A549 (cell line): ENCODE measurements around the gene CARS1. TPM values are rescaled to one million over a fixed set of nuclear protein-coding genes. Genes with fewer than 3 reads are reported as not detected.

Experiments
- ATAC-seq, 2 experiments: fragments of 200-7000 bp in 1 of 2; fragments of >200 bp in 1 of 2; cut with Nextera tagmentation in 1 of 2; cut with Tn5 transposase in 1 of 2; 3 replicates each; pipeline versions ENCODE4 v1.8.0 to v1.9.1; 2018 to 2020; ENCODE audit warnings: mild to moderate bottlenecking in 1 of 2, moderate library complexity in 1 of 2
- CTCF ChIA-PET: fragments of 300-600 bp; sonication (Branson Sonifier 250); formaldehyde crosslinking; extraction: SDS; loops from one replicate; lab custom pipeline; 2021; ENCODE audit warnings: antibody characterized with exemption, inconsistent platforms; lab: Yijun Ruan, JAX
- POLR2A ChIA-PET: fragments of 350-600 bp; formaldehyde crosslinking; extraction: SDS; loops from one replicate; lab custom pipeline; 2021; ENCODE audit warnings: antibody characterized with exemption, inconsistent platforms; lab: Yijun Ruan, JAX
- DNase-seq, 2 experiments: peaks; one replicate each; pipeline versions ENCODE4 v3.0.0 to v3.0.0-alpha.2; 2011 to 2016; ENCODE audit warnings: low read depth in 1 of 2, low spot score in 1 of 2
- FAIRE-seq: peaks from 2 replicates; lab custom pipeline; 2011; peaks lifted over from hg19 to GRCh38; lab: Jason Lieb, UNC
- H3K27ac ChIP-seq, 2 experiments: fragments of >200 bp; sonication (Bioruptor Twin); formaldehyde crosslinking; 3 replicates each; pipeline ENCODE4 v1.5.1; 2016 to 2017
- H3K4me1 ChIP-seq: fragments of >200 bp; sonication (Bioruptor Twin); formaldehyde crosslinking; 3 replicates; pipeline ENCODE4 v1.6.1; 2016
- H3K4me2 ChIP-seq: fragments of >200 bp; sonication (Bioruptor Twin); formaldehyde crosslinking; 3 replicates; pipeline ENCODE4 v1.6.1; 2016
- H3K4me3 ChIP-seq: fragments of >200 bp; sonication (Bioruptor Twin); formaldehyde crosslinking; 3 replicates; pipeline ENCODE4 v1.5.1; 2016
- H3K9me3 ChIP-seq: fragments of >200 bp; sonication (Bioruptor Twin); formaldehyde crosslinking; 3 replicates; pipeline ENCODE4 v1.6.1; 2016
- CBX2 ChIP-seq: fragments of 200-600 bp; sonication (generic); IDR thresholded peaks from 2 replicates; pipeline ENCODE4 v1.6.1; 2016; ENCODE audit warnings: low read depth, mild to moderate bottlenecking, borderline replicate concordance
- CBX8 ChIP-seq: fragments of 200-600 bp; sonication (generic); IDR thresholded peaks from 2 replicates; pipeline ENCODE4 v1.6.1; 2016
- CHD2 ChIP-seq: fragments of 150-350 bp; IDR thresholded peaks from 2 replicates; pipeline ENCODE4 v1.6.1; 2014; ENCODE audit warnings: low read length; ENCODE audit not compliant: partially characterized antibody
- EHMT2 ChIP-seq: fragments of 200-600 bp; sonication (generic); IDR thresholded peaks from 2 replicates; pipeline ENCODE4 v1.6.1; 2016; ENCODE audit warnings: antibody characterized with exemption, low read depth, mild to moderate bottlenecking, moderate library complexity
- ESRRA ChIP-seq: fragments of 150-350 bp; IDR thresholded peaks from 2 replicates; pipeline ENCODE4 v1.6.1; 2014; ENCODE audit warnings: mild to moderate bottlenecking, low read length, borderline replicate concordance
- FOSL2 ChIP-seq, 2 experiments: fragments of 450-650 bp in 1 of 2; fragments of >200 bp in 1 of 2; sonication (Bioruptor Twin) in 1 of 2; formaldehyde crosslinking; IDR thresholded peaks; 2 replicates each; pipeline versions ENCODE4 v1.5.0 to v1.6.1; 2016 to 2020; ENCODE audit warnings: mild to moderate bottlenecking in 1 of 2, moderate library complexity in 1 of 2
- GATA3 ChIP-seq: IDR thresholded peaks from 2 replicates; pipeline ENCODE4 v1.6.1; 2012; ENCODE audit warnings: borderline replicate concordance
- HEYL ChIP-seq: fragments of 250-450 bp; sonication (Bioruptor Pico); IDR thresholded peaks from 2 replicates; pipeline ENCODE4 v1.8.0; 2021; ENCODE audit warnings: mild to moderate bottlenecking, moderate library complexity
- HOXB5 ChIP-seq: fragments of 250-450 bp; sonication (Bioruptor Pico); IDR thresholded peaks from 2 replicates; pipeline ENCODE4 v1.5.0; 2020; ENCODE audit warnings: mild to moderate bottlenecking, moderate library complexity
- JUNB ChIP-seq: fragments of >200 bp; sonication (Bioruptor Twin); formaldehyde crosslinking; IDR thresholded peaks from 2 replicates; pipeline ENCODE4 v1.6.1; 2016
- KDM1A ChIP-seq: fragments of 200-600 bp; sonication (generic); IDR thresholded peaks from 2 replicates; pipeline ENCODE4 v1.6.1; 2016; ENCODE audit warnings: low read depth, mild to moderate bottlenecking
- MAFK ChIP-seq: fragments of 450-650 bp; IDR thresholded peaks from 2 replicates; pipeline ENCODE4 v1.6.1; 2014; ENCODE audit not compliant: partially characterized antibody
- MAZ ChIP-seq: fragments of 150-350 bp; IDR thresholded peaks from 2 replicates; pipeline ENCODE4 v1.6.1; 2014; ENCODE audit warnings: antibody characterized with exemption, low read depth, low read length, borderline replicate concordance
- NR3C1 ChIP-seq: fragments of >200 bp; sonication (Bioruptor Twin); formaldehyde crosslinking; IDR thresholded peaks from 3 replicates; pipeline ENCODE4 v1.6.1; 2017
- POLR2A ChIP-seq: IDR thresholded peaks from 2 replicates; pipeline ENCODE4 v1.6.1; 2012; ENCODE audit warnings: mild to moderate bottlenecking, low read length
- RAD21 ChIP-seq, 2 experiments: fragments of >200 bp in 1 of 2; sonication (Bioruptor Twin) in 1 of 2; formaldehyde crosslinking in 1 of 2; IDR thresholded peaks in 1 of 2; conservative IDR thresholded peaks in 1 of 2; 2 replicates in 1 of 2; 3 replicates in 1 of 2; pipeline ENCODE4 v1.6.1; 2012 to 2018; ENCODE audit warnings: inconsistent platforms in 1 of 2
- RFX5 ChIP-seq: fragments of 450-650 bp; IDR thresholded peaks from 2 replicates; pipeline ENCODE4 v1.7.1; 2014; ENCODE audit warnings: antibody characterized with exemption, mild to moderate bottlenecking, moderate library complexity
- RNF2 ChIP-seq: fragments of 200-600 bp; sonication (generic); IDR thresholded peaks from 2 replicates; pipeline ENCODE4 v1.6.1; 2016; ENCODE audit warnings: low read depth, mild to moderate bottlenecking, antibody characterized with exemption, moderate library complexity, borderline replicate concordance
- SREBF2 ChIP-seq: fragments of 450-650 bp; IDR thresholded peaks from 2 replicates; pipeline ENCODE4 v1.6.1; 2014; ENCODE audit warnings: mild to moderate bottlenecking, moderate library complexity
- ZFP36 ChIP-seq: fragments of 450-650 bp; IDR thresholded peaks from 2 replicates; pipeline ENCODE4 v1.6.1; 2014; ENCODE audit warnings: borderline replicate concordance; ENCODE audit not compliant: partially characterized antibody
- WGBS: methylation state at CpG from one replicate; pipeline ENCODE4 v1.1.6; 2017; ENCODE audit errors: missing lambda C conversion rate; 5-methylcytosine and 5-hydroxymethylcytosine counted together
- polyA plus RNA-seq, 4 experiments: library from polyadenylated mRNA; depleted of rRNA in 3 of 4; stranded (reverse); fragments of >200 nt; fragmentation: RNase III in 1 of 4; extraction: RNeasy Plus Mini Kit Qiagen cat#74134 plus additional on column Dnase treatment in 1 of 4; gene quantifications; 2 replicates in 3 of 4; 3 replicates in 1 of 4; pipeline ENCODE4 v1.2.3, GENCODE V29; 2011 to 2017
- TF ChIP-seq, protein P1 (sequence below): fragments of >200 bp; sonication (Bioruptor Twin); formaldehyde crosslinking; IDR thresholded peaks from 3 replicates; pipeline ENCODE4 v1.5.1; 2016
- TF ChIP-seq, protein P2 (sequence below): fragments of 150-350 bp; IDR thresholded peaks from 2 replicates; pipeline ENCODE4 v1.6.1; 2014; ENCODE audit warnings: low read depth, mild to moderate bottlenecking, low read length
- TF ChIP-seq, protein P3 (sequence below): fragments of 250-450 bp; sonication (Bioruptor Pico); IDR thresholded peaks from 2 replicates; pipeline ENCODE4 v1.5.0; 2020; ENCODE audit warnings: low read depth, mild to moderate bottlenecking, moderate library complexity
- TF ChIP-seq, protein P4 (sequence below): fragments of >200 bp; sonication (Bioruptor Twin); formaldehyde crosslinking; IDR thresholded peaks from 2 replicates; pipeline ENCODE4 v1.6.1; 2016
- TF ChIP-seq, protein P5 (sequence below): fragments of >200 bp; sonication (Bioruptor Twin); formaldehyde crosslinking; IDR thresholded peaks from 3 replicates; pipeline ENCODE4 v1.6.1; 2016

The CARS1 gene
- polyA plus RNA-seq, 2 of the 4 experiments (the other 2 are of a cell fraction): 52.7 to 130 TPM

DNA sequence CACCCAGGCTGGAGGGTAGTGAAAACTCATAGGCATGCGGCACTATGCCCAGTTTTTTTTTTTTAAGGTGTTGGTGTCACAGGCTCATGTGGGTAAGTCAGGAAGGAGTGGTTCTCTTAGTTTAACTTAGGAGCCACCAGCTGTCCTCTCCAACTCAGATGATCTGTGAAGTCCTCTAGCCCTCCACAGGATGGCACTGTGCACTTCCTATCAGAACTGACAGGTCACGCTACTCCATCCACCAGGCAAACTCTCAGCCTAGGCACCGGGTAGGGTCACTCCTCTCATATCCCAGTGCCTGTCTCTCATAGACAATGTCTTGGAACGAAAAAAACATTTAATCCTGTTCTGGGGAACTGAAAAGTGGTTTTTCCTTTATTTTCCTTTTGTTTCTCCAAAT, 81.6 kb downstream of the CARS1 start:
- ATAC-seq: peak; percentile 93 to 97
- no peak overlapping the region for H3K27ac ChIP-seq
- TF ChIP-seq MAZ (no peak), CBX2 (no peak), RAD21 (conservative IDR thresholded peaks at IDR 0.05 in 1 of 2, IDR thresholded peaks at IDR 0.05 in 1 of 2) (peak; percentile 40 to 44; a peak in 4 of 5 replicates), ESRRA (no peak), ZFP36 (no peak), JUNB (no peak)
- TF ChIP-seq, protein P1, sequence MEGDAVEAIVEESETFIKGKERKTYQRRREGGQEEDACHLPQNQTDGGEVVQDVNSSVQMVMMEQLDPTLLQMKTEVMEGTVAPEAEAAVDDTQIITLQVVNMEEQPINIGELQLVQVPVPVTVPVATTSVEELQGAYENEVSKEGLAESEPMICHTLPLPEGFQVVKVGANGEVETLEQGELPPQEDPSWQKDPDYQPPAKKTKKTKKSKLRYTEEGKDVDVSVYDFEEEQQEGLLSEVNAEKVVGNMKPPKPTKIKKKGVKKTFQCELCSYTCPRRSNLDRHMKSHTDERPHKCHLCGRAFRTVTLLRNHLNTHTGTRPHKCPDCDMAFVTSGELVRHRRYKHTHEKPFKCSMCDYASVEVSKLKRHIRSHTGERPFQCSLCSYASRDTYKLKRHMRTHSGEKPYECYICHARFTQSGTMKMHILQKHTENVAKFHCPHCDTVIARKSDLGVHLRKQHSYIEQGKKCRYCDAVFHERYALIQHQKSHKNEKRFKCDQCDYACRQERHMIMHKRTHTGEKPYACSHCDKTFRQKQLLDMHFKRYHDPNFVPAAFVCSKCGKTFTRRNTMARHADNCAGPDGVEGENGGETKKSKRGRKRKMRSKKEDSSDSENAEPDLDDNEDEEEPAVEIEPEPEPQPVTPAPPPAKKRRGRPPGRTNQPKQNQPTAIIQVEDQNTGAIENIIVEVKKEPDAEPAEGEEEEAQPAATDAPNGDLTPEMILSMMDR: peak; percentile 55
- TF ChIP-seq, all 56 proteins: peak for 2
- no peak overlapping the region for H3K4me2 ChIP-seq
- H3K4me1 ChIP-seq: no peaks in the 10 kb centered on the region
- DNase-seq (peak; percentile 51 to 67), FAIRE-seq (no peak)
- 72% methylated on average over 4 of the region's 4 CpGs for WGBS
- ChIA-PET CTCF (interaction anchor here (0.7 to 3.3 kb wide), 21 partner anchors 8 to 433 kb away, joined by 3 to 23 read pairs (median 4); partner anchors contain the start of gene PHLDA2), POLR2A (interaction anchor here (0.9 to 1.4 kb wide), 4 partner anchors 13 to 46 kb away, joined by 3 to 5 read pairs (median 4); partner anchors contain the start of genes NAP1L4 and PHLDA2)
- no peak overlapping the region for H3K4me3 ChIP-seq
- no peaks in the 10 kb centered on the region for H3K9me3 ChIP-seq

DNA sequence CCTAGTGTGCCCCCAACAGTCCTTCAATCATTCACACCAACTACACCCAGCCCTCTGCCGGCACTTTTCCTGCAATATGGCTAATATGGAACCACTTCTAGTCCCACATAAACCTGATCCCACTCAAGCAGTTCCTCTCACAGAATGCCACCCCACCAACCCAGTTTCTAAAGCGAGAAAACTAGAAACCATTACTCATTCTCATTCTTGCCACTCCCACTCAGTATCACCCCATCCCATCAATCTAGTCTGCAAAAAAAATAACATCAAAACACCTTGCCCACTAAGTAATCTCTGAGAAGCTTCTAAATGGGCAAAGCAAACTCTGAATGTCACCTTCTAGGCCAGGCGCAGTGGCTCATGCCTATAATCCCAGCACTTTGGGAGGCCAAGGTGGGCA, 83.0 kb downstream of the CARS1 start:
- no peak for FAIRE-seq
- DNase-seq: no peak
- WGBS: 95% methylated on average over 3 of the region's 3 CpGs
- CTCF ChIA-PET: interaction anchor here (0.7 to 3.3 kb wide), 3 partner anchors 15 to 118 kb away, joined by 3 to 23 read pairs (median 10); no protein-coding TSS in a partner anchor
- TF ChIP-seq EHMT2 (no peak), NR3C1 (no peak), HOXB5 (no peak), CBX8 (no peak), KDM1A (no peak), GATA3 (no peak), POLR2A (no peak)
- TF ChIP-seq, protein P2, sequence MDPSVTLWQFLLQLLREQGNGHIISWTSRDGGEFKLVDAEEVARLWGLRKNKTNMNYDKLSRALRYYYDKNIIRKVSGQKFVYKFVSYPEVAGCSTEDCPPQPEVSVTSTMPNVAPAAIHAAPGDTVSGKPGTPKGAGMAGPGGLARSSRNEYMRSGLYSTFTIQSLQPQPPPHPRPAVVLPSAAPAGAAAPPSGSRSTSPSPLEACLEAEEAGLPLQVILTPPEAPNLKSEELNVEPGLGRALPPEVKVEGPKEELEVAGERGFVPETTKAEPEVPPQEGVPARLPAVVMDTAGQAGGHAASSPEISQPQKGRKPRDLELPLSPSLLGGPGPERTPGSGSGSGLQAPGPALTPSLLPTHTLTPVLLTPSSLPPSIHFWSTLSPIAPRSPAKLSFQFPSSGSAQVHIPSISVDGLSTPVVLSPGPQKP: no peak
- TF ChIP-seq, protein P3, sequence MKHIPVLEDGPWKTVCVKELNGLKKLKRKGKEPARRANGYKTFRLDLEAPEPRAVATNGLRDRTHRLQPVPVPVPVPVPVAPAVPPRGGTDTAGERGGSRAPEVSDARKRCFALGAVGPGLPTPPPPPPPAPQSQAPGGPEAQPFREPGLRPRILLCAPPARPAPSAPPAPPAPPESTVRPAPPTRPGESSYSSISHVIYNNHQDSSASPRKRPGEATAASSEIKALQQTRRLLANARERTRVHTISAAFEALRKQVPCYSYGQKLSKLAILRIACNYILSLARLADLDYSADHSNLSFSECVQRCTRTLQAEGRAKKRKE (CRISPR knock-in tag): no peak
- TF ChIP-seq, protein P4, sequence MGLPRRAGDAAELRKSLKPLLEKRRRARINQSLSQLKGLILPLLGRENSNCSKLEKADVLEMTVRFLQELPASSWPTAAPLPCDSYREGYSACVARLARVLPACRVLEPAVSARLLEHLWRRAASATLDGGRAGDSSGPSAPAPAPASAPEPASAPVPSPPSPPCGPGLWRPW: no peak
- Histone ChIP-seq H3K4me1 (no peaks in the 10 kb centered on the region), H3K9me3 (no peaks in the 10 kb centered on the region), H3K4me2 (no peak overlapping the region), H3K4me3 (no peak overlapping the region), H3K27ac (no peak overlapping the region)
- POLR2A ChIA-PET: interaction anchor here (0.6 kb wide), 1 partner anchor 15 kb away, joined by 3 read pairs; no protein-coding TSS in a partner anchor
- ATAC-seq: no peak

DNA sequence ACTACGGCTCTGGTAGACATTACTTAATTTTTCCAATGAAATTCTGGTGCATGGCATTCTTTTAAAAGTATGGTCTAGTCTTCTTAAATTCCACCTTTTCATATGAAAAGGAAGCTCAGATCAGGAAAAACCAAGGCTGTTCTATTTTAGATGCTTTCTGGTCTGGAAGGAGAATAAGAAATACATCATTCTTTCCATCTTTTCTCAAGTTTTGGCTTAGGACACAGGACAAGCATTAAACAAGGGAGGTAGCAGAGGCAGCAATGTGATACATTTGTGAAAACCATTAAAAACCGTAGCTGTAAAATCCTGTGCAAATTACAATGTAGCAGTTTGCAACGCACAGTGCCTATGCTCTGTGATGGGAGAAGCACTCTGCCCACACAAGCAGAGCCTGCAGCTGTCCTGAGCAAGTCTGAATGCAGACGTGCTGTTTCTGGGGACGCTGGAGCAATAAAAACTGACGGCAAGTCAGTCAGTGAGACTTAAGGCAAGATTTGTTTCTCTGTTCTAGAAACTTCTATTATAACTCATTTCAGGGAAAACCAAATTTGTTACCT, 88.8 kb downstream of the CARS1 start:
- POLR2A ChIA-PET: interaction anchor here (0.9 kb wide), 1 partner anchor 24 kb away, joined by 3 read pairs; the partner anchor contains the start of gene NAP1L4
- WGBS: 82% methylated on average over 6 of the region's 6 CpGs
- no peak for TF ChIP-seq CHD2
- TF ChIP-seq, protein P1: no peak
- no peak for TF ChIP-seq RNF2
- no peak for TF ChIP-seq RFX5
- TF ChIP-seq, protein P5, sequence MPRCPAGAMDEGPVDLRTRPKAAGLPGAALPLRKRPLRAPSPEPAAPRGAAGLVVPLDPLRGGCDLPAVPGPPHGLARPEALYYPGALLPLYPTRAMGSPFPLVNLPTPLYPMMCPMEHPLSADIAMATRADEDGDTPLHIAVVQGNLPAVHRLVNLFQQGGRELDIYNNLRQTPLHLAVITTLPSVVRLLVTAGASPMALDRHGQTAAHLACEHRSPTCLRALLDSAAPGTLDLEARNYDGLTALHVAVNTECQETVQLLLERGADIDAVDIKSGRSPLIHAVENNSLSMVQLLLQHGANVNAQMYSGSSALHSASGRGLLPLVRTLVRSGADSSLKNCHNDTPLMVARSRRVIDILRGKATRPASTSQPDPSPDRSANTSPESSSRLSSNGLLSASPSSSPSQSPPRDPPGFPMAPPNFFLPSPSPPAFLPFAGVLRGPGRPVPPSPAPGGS: no peak
- TF ChIP-seq MAFK: no peak
- TF ChIP-seq HEYL: no peak
- TF ChIP-seq SREBF2: no peak
- no peak for TF ChIP-seq FOSL2 (IDR thresholded peaks at IDR 0.05)
- no peak for TF ChIP-seq FOSL2 (CRISPR knock-in tag; IDR thresholded peaks at IDR 0.05)

More for the DNA sequence above, 88.8 kb downstream of the CARS1 start:
- ATAC-seq: no peak
- no peaks in the 10 kb centered on the region for H3K9me3 ChIP-seq
- no peak overlapping the region for H3K4me3 ChIP-seq
- H3K4me1 ChIP-seq: no peaks in the 10 kb centered on the region
- H3K27ac ChIP-seq: no peak overlapping the region
- DNase-seq: no peak
- CTCF ChIA-PET: interaction anchor here (0.9 to 2.9 kb wide), 5 partner anchors 12 to 123 kb away, joined by 3 to 9 read pairs (median 3); partner anchors contain the start of gene PHLDA2
- no peak overlapping the region for H3K4me2 ChIP-seq
- FAIRE-seq: no peak
